HG03039 (cell line): ENCODE results near the gene SRGAP1.
"Not testable (repeated sequence)": the region's sequence is repeated elsewhere in the genome, so short reads cannot be mapped to it uniquely, and the experiment has no call there.

Experiments
- ATAC-seq: cut with Tn5 transposase; IDR thresholded peaks from one replicate; pipeline ENCODE4 v1.9.1; 2021; ENCODE audit warnings: mild to moderate bottlenecking, moderate library complexity; ENCODE audit not compliant: unreplicated experiment

The SRGAP1 gene

GRCh38 chr12:63865448-63865847 is 20.9 kb downstream of the SRGAP1 start:
- ATAC-seq = no peak

DNA sequence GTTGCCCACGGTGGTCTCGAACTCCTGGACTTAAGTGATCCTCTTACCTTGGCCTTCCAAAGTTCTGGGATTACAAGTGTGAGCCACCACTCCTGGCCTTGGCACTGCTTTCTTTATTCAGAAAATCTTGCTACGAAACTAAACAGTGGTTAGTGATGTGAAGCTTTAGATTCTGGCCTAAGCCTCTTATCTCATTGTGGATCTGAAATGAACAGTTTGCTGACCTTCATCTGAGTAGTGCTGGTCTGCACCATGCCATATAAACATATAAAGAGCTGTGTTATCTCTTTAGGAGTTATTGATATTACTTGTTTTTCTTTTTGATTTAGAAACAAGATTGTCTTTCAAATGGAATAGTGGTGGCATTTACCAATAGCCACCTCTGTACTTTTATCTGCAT is 22.6 kb downstream of the SRGAP1 start:
- no peak for ATAC-seq

- ATAC-seq = no peak
These were observed 25.2 kb downstream of the SRGAP1 start for GRCh38 chr12:63869656-63870055.

DNA sequence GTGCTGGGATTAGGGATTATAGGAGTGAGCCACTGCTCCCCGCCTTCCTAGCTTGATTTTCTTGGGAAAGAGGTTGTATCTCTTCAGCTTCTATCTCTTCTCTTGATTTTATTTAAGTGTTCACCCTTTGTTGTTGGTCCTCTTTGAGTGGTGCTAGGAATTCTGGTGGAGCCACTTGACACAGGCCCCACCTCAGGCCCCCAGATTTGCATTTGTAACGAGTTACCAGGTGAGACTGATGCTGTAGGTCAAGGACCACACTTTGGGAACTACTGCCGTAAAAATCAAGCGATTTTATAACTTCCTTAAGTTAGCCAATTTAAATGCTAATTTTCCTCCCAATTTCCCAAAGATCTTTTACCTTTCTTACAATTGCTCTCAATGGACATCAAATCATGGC is 26.3 kb downstream of the SRGAP1 start:
- no peak for ATAC-seq

DNA sequence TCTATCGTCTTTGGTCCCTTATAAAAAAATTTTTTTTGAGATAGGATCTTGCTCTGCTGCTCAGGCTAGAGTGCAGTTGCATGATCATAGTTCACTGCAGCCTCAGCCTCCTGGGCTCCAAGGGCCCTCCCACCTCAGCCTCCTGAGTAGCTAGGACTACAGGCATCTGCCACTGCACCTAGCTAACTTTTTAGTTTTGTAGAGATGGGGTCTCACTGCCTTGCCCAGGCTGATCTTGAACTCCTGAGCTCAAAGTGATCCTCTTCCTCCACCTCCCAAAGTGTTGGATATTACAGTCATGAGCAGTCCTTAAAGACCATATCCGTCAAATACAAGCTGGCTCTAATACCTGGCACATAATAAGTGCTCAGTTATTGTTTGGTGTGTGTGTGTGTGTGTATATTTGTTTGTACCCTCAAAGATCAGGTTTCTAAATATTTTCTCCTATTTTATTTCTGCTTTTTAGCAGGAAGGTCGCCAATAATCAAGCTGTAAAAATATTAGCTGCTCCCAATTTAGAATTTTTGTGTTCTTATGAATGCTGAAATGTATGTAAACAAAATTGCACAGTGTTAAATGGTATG is 30.5 kb downstream of the SRGAP1 start:
- ATAC-seq = no peak

- ATAC-seq = no peak
These were observed 31.2 kb downstream of the SRGAP1 start for GRCh38 chr12:63875703-63876102.

DNA sequence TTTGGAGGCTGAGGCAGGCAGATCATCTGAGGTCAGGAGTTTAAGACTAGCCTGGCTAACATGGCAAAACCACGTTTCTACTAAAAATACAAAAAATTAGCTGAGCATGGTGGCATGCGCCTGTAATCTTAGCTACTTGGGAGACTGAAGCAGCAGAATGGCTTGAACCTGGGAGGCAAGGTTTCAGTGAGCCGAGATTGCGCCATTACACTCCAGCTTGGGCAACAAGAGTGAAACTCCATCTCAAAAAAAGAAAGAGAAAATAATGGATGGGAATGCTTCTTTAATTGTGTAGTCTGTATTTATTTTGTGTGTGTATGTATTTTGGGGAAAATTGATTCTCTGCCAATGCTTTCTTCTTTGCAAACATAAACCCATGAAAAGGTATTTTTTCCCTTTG is 32.5 kb downstream of the SRGAP1 start:
- no peak for ATAC-seq

DNA sequence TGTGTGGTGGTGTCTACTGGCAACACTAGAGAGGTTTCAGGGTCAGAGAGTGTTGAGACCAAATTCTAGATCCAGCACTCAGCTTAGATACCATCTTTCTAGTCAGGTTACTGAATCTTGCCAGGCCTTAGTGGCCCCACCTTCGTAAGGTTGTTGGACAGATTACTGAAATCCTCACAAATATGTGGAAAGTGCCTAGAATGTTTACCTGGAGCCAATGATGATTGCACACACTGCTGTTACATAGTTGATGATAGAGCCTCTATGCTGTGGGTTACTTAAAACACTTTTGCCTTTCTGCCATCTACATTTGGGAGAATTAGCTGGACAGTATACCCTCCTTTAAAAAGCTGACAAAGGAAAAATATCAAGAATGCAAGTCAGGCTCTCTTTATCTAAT is 33.2 kb downstream of the SRGAP1 start:
- no peak for ATAC-seq

GRCh38 chr12:63880235-63880634 is 35.7 kb downstream of the SRGAP1 start:
- ATAC-seq = not testable (repeated sequence)

- no peak for ATAC-seq
These were observed 36.3 kb downstream of the SRGAP1 start for GRCh38 chr12:63880742-63881263.

DNA sequence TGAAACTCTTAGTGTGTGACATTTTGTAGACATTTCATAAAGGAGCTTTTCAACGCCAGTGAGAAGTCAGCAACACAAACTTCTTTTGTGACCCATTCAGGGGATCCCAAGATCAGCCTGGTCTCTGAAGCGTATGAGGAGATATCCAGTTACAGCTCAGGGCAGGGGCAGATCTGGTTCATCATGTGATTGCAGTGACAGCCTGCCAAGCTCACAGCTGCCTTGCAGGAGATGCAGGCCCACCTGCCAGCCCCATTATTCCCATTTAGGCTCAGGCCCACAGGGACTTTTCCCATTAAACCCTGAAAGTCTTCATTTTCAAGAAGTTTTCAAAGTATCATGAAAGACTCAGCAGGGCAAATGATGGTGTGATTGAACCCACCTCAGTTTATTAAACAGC is 38.3 kb downstream of the SRGAP1 start:
- ATAC-seq = no peak

DNA sequence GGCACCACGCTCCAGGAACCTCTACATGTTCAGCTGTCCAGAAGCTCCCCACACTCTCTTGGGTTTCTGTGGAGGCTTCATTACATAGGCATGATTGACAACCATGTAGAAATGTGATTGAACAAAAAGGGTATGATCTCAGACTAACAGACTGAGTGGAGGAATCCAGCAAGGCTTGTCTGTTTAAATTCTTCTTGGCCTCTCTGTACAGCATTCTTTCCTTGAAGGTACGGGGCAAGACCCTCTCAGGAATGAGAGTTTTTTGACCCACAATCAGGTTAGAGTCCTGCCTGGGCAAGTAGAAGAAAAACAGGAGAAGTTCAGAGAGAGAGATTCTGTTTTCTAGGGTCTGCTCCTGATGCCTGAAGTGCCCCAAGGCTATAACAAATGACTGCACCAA is 40.9 kb downstream of the SRGAP1 start:
- ATAC-seq = no peak

GRCh38 chr12:63888908-63889635 is 44.6 kb downstream of the SRGAP1 start:
- ATAC-seq = no peak

DNA sequence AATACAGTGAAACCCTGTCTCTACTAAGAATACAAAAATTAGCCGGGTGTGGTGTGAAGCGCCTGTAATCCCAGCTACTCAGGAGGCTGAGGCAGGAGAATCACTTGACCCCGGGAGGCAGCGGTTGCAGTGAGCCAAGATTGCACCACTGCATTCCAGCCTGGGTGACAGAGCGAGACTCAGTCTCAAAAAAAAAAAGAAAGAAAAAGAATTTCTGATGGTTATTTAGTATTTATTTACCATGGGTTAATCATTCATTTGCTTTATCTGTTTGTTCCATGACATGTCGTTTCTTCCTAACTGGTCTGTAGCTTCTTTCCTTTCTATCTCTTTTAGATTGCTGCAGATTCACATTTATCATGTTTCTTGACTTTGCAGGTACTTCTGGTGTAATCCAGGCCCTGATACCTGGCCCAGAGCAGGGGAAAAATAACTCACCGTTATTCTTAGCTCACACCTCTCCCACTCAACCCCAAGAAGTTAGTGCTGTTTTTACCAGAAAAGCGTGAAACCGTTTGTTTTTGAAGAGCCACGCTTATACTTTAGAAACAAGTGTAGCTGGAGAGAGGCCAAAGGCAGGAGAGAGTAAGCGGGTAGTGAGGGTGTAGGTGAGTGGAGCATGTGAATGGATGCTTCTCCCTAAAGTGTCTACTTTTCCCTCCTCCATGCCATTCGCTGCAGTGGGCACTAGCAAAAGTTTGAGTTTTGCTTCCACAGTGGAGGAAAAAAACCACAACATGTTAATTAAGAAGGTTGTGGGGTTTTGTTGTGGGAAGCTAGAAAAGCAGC is 45.4 kb downstream of the SRGAP1 start:
- no peak for ATAC-seq

GRCh38 chr12:63893170-63893569 is 48.7 kb downstream of the SRGAP1 start:
- ATAC-seq = no peak

- no peak for ATAC-seq
These were observed 49.6 kb downstream of the SRGAP1 start for GRCh38 chr12:63894132-63894531.

- no peak for ATAC-seq
These were observed 51.3 kb downstream of the SRGAP1 start for GRCh38 chr12:63895841-63896240.

DNA sequence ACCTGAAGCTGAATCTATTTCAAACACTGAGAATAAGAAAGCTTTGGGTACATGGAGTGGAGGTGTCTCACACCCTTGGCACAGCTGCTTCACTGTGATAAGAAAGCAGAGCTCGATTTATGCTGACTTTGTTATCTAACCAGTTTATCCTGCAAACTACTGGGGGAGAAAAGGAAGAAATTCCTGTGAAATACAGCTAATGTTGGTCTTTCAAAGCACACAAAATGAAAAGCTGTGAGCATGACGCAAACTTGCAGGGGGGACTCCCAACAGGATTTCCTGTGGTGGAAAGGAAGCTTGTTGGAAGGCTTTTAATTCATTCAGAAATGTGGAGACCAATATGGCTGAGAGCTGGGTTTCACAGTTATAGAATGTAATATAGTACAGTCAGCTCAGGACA is 53.4 kb downstream of the SRGAP1 start:
- ATAC-seq = no peak

DNA sequence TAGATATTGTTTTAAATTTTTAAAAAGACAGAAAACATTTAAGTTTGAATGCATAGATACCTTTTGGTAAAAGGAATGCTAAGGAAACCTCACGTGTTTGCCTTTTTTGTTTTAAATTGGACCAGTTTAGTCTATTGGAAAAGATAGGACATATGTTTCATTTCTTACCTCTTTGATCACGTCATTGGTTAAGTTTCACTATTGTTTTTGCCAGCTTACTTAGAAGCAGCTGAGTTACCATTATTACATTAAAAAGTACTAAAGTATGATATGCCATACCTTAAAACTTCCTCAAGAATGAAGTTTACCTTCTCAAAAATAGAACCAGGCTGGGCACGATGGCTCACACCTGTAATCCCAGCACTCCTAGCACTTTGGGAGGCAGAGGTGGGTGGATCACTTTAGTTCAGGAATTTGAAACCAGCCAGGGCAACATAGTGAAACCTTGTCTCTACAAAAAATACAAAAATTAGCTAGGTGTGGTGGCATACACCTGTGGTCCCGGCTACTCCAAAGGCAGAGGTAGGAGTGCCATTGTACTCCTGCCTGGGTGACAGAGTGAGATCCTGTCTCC is 54.4 kb downstream of the SRGAP1 start:
- ATAC-seq = no peak

DNA sequence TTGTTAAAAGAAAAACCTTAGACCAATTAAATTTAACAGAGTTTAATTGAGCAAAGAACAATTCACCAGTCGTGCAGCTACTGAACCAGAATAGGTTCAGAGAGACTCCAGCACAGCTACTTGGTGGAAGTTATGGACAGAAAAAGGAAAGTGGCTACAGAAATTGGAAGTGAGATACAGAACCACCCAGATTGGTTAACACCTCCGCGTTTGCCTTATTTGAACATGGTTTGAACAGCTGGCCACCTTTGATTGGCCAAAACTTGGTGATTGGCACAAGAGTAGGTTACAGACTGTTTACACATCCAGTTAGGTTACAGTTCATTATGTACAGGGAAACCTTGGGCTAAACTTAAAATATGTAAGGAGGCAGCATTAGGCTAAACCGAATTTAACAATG is 54.9 kb downstream of the SRGAP1 start:
- ATAC-seq = no peak
